ENCODE data around the gene ZNF2.

ZNF2 gene

DNA sequence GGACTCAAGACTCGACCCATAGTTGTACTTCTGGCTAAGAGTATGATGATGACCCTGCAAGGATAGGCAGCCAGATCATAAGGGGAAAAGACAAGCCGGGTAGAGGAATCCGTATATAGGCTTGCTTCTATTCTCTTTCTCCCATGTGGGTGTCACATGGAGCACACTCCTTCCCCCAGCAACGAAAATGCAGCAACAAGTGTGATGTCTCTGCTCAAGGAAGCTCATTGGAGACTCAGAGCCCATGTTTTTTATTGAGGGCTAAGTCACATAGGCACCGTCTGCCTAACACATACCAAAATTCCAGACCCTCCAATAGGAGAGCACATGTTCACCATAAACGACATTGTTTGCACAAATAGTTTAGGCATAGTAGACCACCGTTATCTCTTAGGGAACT lies 6.3 kb downstream of the ZNF2 start:
- no peak for TF ChIP-seq CTCF (IDR thresholded peaks at IDR 0.05; ENCODE audit: borderline replicate concordance, extremely low read depth, low read length, poor library complexity, severe bottlenecking)
- no peak for TF ChIP-seq EZH2 (IDR thresholded peaks at IDR 0.05; ENCODE audit: borderline replicate concordance, low read depth, low read length, severe bottlenecking)
- H3K4me2 ChIP-seq (ENCODE audit: insufficient read depth, low read length), result no peak overlapping the region
- no peaks in the 10 kb centered on the region for H3K36me3 ChIP-seq (ENCODE audit: insufficient read depth, low read length)
- H3K4me1 ChIP-seq (ENCODE audit: insufficient read depth, low read length), result peaks cover 2% of the 10 kb centered on the region
- H3K9me3 ChIP-seq (ENCODE audit: insufficient read depth, low read length, severe bottlenecking), result no peaks in the 10 kb centered on the region
- H3K79me2 ChIP-seq (ENCODE audit: insufficient read depth, low read length), result peaks cover 7% of the 10 kb centered on the region; the same call in 1 of the 2 replicates
- no peak overlapping the region for H3K27ac ChIP-seq (ENCODE audit: low read length)
- ATAC-seq (ENCODE audit: insufficient read depth, low read depth), result no peak
- H2AFZ ChIP-seq (ENCODE audit: low read depth, low read length), result no peak overlapping the region
- no peak overlapping the region for H3K9ac ChIP-seq (ENCODE audit: low read depth, low read length)
- H3K27me3 ChIP-seq (ENCODE audit: insufficient read depth, low read length, poor library complexity), result no peaks in the 10 kb centered on the region
- no peaks in the 10 kb centered on the region for H4K20me1 ChIP-seq (ENCODE audit: insufficient read depth, low read length)
- DNase-seq, result no peak
- no peak overlapping the region for H3K4me3 ChIP-seq (ENCODE audit: low read depth in 1 of 2, low read length in 2 of 2)

- Histone ChIP-seq H3K4me3 (ENCODE audit: low read depth in 1 of 2, low read length in 2 of 2) (no peak overlapping the region), H3K9ac (ENCODE audit: low read depth, low read length) (no peak overlapping the region), H4K20me1 (ENCODE audit: insufficient read depth, low read length) (no peaks in the 10 kb centered on the region), H3K27ac (ENCODE audit: low read length) (no peak overlapping the region), H3K4me2 (ENCODE audit: insufficient read depth, low read length) (no peak overlapping the region), H3K79me2 (ENCODE audit: insufficient read depth, low read length) (0 out of 2 replicates have a peak, but pooled peaks cover 3% of the 10 kb centered on the region), H2AFZ (ENCODE audit: low read depth, low read length) (no peak overlapping the region), H3K36me3 (ENCODE audit: insufficient read depth, low read length) (peaks cover 5% of the 10 kb centered on the region), H3K4me1 (ENCODE audit: insufficient read depth, low read length) (no peaks in the 10 kb centered on the region), H3K9me3 (ENCODE audit: insufficient read depth, low read length, severe bottlenecking) (no peaks in the 10 kb centered on the region), H3K27me3 (ENCODE audit: insufficient read depth, low read length, poor library complexity) (no peaks in the 10 kb centered on the region)
- no peak for DNase-seq
- ATAC-seq (ENCODE audit: insufficient read depth, low read depth), result no peak
- TF ChIP-seq CTCF (IDR thresholded peaks at IDR 0.05; ENCODE audit: borderline replicate concordance, extremely low read depth, low read length, poor library complexity, severe bottlenecking), result no peak
- TF ChIP-seq EZH2 (IDR thresholded peaks at IDR 0.05; ENCODE audit: borderline replicate concordance, low read depth, low read length, severe bottlenecking), result no peak
These were observed 8.5 kb downstream of the ZNF2 start for GRCh38 chr2:95174031-95174542.

- ATAC-seq (ENCODE audit: insufficient read depth, low read depth) (no peak), DNase-seq (no peak)
- Histone ChIP-seq H3K9ac (ENCODE audit: low read depth, low read length) (no peak overlapping the region), H3K9me3 (ENCODE audit: insufficient read depth, low read length, severe bottlenecking) (no peaks in the 10 kb centered on the region), H4K20me1 (ENCODE audit: insufficient read depth, low read length) (no peaks in the 10 kb centered on the region), H3K4me3 (ENCODE audit: low read depth in 1 of 2, low read length in 2 of 2) (no peak overlapping the region), H3K36me3 (ENCODE audit: insufficient read depth, low read length) (peaks cover 41% of the 10 kb centered on the region), H3K4me2 (ENCODE audit: insufficient read depth, low read length) (no peak overlapping the region), H3K27me3 (ENCODE audit: insufficient read depth, low read length, poor library complexity) (no peaks in the 10 kb centered on the region), H2AFZ (ENCODE audit: low read depth, low read length) (no peak overlapping the region), H3K27ac (ENCODE audit: low read length) (no peak overlapping the region), H3K79me2 (ENCODE audit: insufficient read depth, low read length) (no peaks in the 10 kb centered on the region), H3K4me1 (ENCODE audit: insufficient read depth, low read length) (no peaks in the 10 kb centered on the region)
- TF ChIP-seq CTCF (IDR thresholded peaks at IDR 0.05; ENCODE audit: borderline replicate concordance, extremely low read depth, low read length, poor library complexity, severe bottlenecking) (no peak), EZH2 (IDR thresholded peaks at IDR 0.05; ENCODE audit: borderline replicate concordance, low read depth, low read length, severe bottlenecking) (no peak)
These were observed 13.8 kb downstream of the ZNF2 start for GRCh38 chr2:95179451-95179850.

DNA sequence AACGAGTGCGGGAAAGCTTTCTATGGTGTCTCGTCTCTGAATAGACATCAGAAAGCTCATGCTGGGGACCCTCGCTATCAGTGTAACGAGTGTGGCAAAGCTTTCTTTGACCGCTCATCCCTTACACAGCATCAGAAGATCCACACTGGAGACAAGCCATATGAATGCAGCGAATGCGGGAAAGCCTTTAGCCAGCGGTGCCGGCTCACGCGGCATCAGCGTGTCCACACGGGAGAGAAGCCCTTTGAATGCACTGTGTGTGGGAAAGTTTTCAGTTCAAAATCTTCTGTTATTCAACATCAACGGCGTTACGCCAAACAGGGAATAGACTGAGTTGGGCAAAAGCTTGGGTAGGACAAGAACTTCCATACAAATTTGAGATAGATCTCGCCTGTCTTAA lies 16.2 kb downstream of the ZNF2 start:
- H3K27me3 ChIP-seq (ENCODE audit: insufficient read depth, low read length, poor library complexity), result no peaks in the 10 kb centered on the region
- no peak overlapping the region for H3K27ac ChIP-seq (ENCODE audit: low read length)
- H3K79me2 ChIP-seq (ENCODE audit: insufficient read depth, low read length), result no peaks in the 10 kb centered on the region
- no peaks in the 10 kb centered on the region for H3K9me3 ChIP-seq (ENCODE audit: insufficient read depth, low read length, severe bottlenecking)
- ATAC-seq (ENCODE audit: insufficient read depth, low read depth) (no peak), DNase-seq (no peak)
- H4K20me1 ChIP-seq (ENCODE audit: insufficient read depth, low read length), result no peaks in the 10 kb centered on the region
- no peak overlapping the region for H3K4me3 ChIP-seq (ENCODE audit: low read depth in 1 of 2, low read length in 2 of 2)
- H3K4me2 ChIP-seq (ENCODE audit: insufficient read depth, low read length), result no peak overlapping the region
- TF ChIP-seq EZH2 (IDR thresholded peaks at IDR 0.05; ENCODE audit: borderline replicate concordance, low read depth, low read length, severe bottlenecking), result no peak
- no peak for TF ChIP-seq CTCF (IDR thresholded peaks at IDR 0.05; ENCODE audit: borderline replicate concordance, extremely low read depth, low read length, poor library complexity, severe bottlenecking)
- no peaks in the 10 kb centered on the region for H3K4me1 ChIP-seq (ENCODE audit: insufficient read depth, low read length)
- H2AFZ ChIP-seq (ENCODE audit: low read depth, low read length), result no peak overlapping the region
- no peak overlapping the region for H3K9ac ChIP-seq (ENCODE audit: low read depth, low read length)
- H3K36me3 ChIP-seq (ENCODE audit: insufficient read depth, low read length), result peaks cover 41% of the 10 kb centered on the region
